ENCODE results near the gene AMMECR1.

Gene AMMECR1

DNA sequence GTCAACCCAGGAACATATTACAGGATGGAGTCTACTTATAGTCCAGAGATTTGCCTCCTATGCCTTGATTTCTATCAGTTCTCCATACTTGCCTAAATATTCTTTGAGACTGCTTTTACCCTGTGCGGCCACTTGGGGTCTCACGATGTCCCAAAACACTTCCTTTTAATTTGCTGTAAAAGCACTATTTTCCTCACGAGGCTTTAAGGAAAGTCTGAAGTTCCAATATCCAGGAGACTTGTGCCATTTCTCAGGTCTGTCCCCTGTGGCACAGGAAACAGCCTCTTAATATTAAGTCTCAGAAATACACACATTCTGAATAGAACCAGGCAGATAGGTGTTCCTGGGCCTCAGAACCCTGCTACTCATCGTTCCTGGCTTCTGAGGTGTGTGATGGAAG lies 172.0 kb downstream of the AMMECR1 start:
- TF ChIP-seq CTCF (IDR thresholded peaks at IDR 0.05; ENCODE audit: borderline replicate concordance, insufficient read depth, low read depth, low read length), result peak; percentile 63
- no peak overlapping the region for H3K4me3 ChIP-seq (ENCODE audit: low read depth, low read length)

DNA sequence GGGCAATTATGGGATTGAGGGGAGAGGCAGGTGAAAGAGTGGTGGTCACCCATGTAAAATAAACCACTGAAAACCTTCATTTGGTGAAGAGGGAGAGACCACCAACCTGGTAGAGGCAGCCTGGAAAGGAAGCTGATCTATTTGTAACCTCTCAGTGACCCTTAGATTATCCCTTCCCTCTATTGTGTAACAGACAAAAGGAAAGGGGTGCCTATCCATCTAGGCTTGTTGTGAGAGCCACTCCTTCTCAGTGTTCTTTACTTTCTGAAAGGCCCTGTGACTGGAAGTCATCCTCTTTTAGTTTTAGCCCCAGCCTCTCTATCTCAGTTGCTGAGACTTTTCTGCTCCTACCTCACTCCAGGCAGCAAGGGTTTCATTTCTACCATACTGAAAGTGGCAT lies 172.6 kb downstream of the AMMECR1 start:
- TF ChIP-seq CTCF (IDR thresholded peaks at IDR 0.05; ENCODE audit: borderline replicate concordance, insufficient read depth, low read depth, low read length), result no peak
- no peak overlapping the region for H3K4me3 ChIP-seq (ENCODE audit: low read depth, low read length)
